Measurements from ENCODE around the gene C14orf119.

Gene C14orf119

DNA sequence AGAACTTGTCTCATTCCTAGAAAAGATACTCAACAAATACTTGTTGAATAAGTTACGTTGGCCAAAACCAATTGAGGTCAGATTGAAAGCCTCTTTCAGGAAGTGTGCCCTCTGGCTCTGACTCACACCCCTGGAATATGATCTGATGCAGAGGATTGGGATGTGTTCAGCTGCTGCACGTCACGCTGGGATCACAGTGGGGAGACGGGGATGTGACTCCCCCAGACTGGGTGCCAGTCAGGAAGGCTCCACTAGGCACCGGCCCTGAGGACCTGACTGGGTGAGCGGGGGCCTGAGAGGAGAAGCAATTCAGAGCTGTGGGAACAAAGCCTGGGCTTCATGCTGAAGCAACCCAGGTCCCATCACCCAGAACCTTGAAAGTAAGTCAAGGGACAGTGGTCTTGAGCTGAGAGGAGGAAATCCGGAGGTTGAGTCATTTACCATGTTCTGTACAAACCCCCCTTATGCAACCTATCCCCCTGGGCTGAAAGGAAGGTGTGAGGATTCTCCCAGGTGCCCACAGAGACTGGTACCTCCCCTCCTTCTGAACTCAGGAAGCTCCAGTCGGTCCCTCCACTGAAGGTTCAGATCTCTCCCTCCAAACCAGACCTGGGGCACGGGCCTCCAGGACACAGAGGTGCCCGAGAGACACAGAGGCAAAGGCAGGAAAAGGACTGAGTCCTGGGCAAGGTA is 19.9 kb downstream of the C14orf119 start:
- H3K36me3 ChIP-seq (ENCODE audit: control insufficient read depth, low read length) = no peaks in the 10 kb centered on the region
- no peaks in the 10 kb centered on the region for H3K9me3 ChIP-seq (ENCODE audit: control insufficient read depth, insufficient read depth, low read length)
- H3K9me2 ChIP-seq (replicated peaks; ENCODE audit: control insufficient read depth, low read length) = no peaks in the 10 kb centered on the region
- H3K79me2 ChIP-seq (ENCODE audit: control insufficient read depth, low read length) = no peaks in the 10 kb centered on the region
- no peak overlapping the region for H3K27ac ChIP-seq (ENCODE audit: low read depth, low read length)
- no peak overlapping the region for H3K4me2 ChIP-seq (ENCODE audit: low read length)
- peaks cover 19% of the 10 kb centered on the region for H3K4me1 ChIP-seq (ENCODE audit: control insufficient read depth, low read length)
- TF ChIP-seq EZH2phosphoT487 (IDR thresholded peaks at IDR 0.05; ENCODE audit: borderline replicate concordance, low read length) = no peak
- TF ChIP-seq, protein P1, sequence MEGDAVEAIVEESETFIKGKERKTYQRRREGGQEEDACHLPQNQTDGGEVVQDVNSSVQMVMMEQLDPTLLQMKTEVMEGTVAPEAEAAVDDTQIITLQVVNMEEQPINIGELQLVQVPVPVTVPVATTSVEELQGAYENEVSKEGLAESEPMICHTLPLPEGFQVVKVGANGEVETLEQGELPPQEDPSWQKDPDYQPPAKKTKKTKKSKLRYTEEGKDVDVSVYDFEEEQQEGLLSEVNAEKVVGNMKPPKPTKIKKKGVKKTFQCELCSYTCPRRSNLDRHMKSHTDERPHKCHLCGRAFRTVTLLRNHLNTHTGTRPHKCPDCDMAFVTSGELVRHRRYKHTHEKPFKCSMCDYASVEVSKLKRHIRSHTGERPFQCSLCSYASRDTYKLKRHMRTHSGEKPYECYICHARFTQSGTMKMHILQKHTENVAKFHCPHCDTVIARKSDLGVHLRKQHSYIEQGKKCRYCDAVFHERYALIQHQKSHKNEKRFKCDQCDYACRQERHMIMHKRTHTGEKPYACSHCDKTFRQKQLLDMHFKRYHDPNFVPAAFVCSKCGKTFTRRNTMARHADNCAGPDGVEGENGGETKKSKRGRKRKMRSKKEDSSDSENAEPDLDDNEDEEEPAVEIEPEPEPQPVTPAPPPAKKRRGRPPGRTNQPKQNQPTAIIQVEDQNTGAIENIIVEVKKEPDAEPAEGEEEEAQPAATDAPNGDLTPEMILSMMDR (IDR thresholded peaks at IDR 0.05; ENCODE audit: low read depth, low read length, poor library complexity, severe bottlenecking) = no peak
- H4K20me1 ChIP-seq (ENCODE audit: control insufficient read depth, insufficient read depth, low read depth, low read length) = no peaks in the 10 kb centered on the region
- H3K27me3 ChIP-seq (ENCODE audit: control insufficient read depth, low read length) = peaks cover 40% of the 10 kb centered on the region
- H3F3A ChIP-seq (ENCODE audit: control insufficient read depth, insufficient read depth) = peaks cover 6% of the 10 kb centered on the region; the same call in 1 of the 2 replicates
- no peak overlapping the region for H3K4me3 ChIP-seq (ENCODE audit: low read length)

GRCh38 chr14:23115918-23116317 is 20.6 kb downstream of the C14orf119 start:
- no peak overlapping the region for H3K4me2 ChIP-seq (ENCODE audit: low read length)
- no peaks in the 10 kb centered on the region for H3K79me2 ChIP-seq (ENCODE audit: control insufficient read depth, low read length)
- H3K27ac ChIP-seq (ENCODE audit: low read depth, low read length) = no peak overlapping the region
- H3K27me3 ChIP-seq (ENCODE audit: control insufficient read depth, low read length) = peaks cover 36% of the 10 kb centered on the region
- no peaks in the 10 kb centered on the region for H3K9me2 ChIP-seq (replicated peaks; ENCODE audit: control insufficient read depth, low read length)
- no peaks in the 10 kb centered on the region for H3K36me3 ChIP-seq (ENCODE audit: control insufficient read depth, low read length)
- H3K9me3 ChIP-seq (ENCODE audit: control insufficient read depth, insufficient read depth, low read length) = no peaks in the 10 kb centered on the region
- H4K20me1 ChIP-seq (ENCODE audit: control insufficient read depth, insufficient read depth, low read depth, low read length) = no peaks in the 10 kb centered on the region
- no peak overlapping the region for H3K4me3 ChIP-seq (ENCODE audit: low read length)
- TF ChIP-seq EZH2phosphoT487 (IDR thresholded peaks at IDR 0.05; ENCODE audit: borderline replicate concordance, low read length) = no peak
- TF ChIP-seq, protein P1 (IDR thresholded peaks at IDR 0.05; ENCODE audit: low read depth, low read length, poor library complexity, severe bottlenecking) = no peak
- H3K4me1 ChIP-seq (ENCODE audit: control insufficient read depth, low read length) = peaks cover 26% of the 10 kb centered on the region
- H3F3A ChIP-seq (ENCODE audit: control insufficient read depth, insufficient read depth) = peaks cover 9% of the 10 kb centered on the region; the same call in 1 of the 2 replicates

DNA sequence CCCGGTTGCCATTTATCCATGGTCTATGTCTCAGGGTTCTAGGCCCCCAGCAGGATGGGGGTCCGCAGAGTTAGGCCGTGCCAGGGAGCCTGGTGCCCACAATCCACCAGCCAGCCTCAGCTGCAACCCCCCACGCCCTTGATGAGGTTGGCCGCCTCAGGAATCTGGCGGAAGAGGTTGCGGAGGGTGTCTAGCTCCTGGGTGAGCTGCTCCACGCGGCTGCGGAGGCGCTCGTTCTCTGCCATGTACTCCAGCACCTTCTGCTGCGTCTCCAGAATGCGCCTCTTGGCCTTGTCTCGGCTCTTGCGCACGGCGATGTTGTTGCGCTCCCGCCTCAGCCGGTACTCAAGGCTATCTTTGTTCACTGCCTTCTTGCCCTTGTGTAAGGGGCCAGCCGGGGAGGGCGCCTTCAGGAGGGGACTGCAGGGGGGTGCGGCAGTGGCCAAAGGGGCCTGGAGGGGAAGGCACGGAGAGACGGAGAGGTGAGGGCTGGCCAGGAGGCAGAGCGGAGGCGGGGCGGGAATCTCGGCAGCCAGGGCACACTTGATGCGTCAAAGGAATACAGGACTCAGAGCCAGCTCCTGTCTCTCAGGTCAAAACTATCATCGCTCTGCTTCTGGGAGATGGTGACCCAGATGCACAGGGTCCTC is 22.2 kb downstream of the C14orf119 start:
- H3K4me1 ChIP-seq (ENCODE audit: control insufficient read depth, low read length) = peaks cover 39% of the 10 kb centered on the region
- TF ChIP-seq, protein P1 (IDR thresholded peaks at IDR 0.05; ENCODE audit: low read depth, low read length, poor library complexity, severe bottlenecking) = no peak
- TF ChIP-seq EZH2phosphoT487 (IDR thresholded peaks at IDR 0.05; ENCODE audit: borderline replicate concordance, low read length) = no peak
- H4K20me1 ChIP-seq (ENCODE audit: control insufficient read depth, insufficient read depth, low read depth, low read length) = no peaks in the 10 kb centered on the region

More for the DNA sequence above, 22.2 kb downstream of the C14orf119 start:
- H3K9me3 ChIP-seq (ENCODE audit: control insufficient read depth, insufficient read depth, low read length) = no peaks in the 10 kb centered on the region
- no peak overlapping the region for H3K4me3 ChIP-seq (ENCODE audit: low read length)
- H3K4me2 ChIP-seq (ENCODE audit: low read length) = no peak overlapping the region
- H3K27ac ChIP-seq (ENCODE audit: low read depth, low read length) = no peak overlapping the region
- H3K27me3 ChIP-seq (ENCODE audit: control insufficient read depth, low read length) = peaks cover 22% of the 10 kb centered on the region
- H3K79me2 ChIP-seq (ENCODE audit: control insufficient read depth, low read length) = no peaks in the 10 kb centered on the region
- H3F3A ChIP-seq (ENCODE audit: control insufficient read depth, insufficient read depth) = peaks cover 9% of the 10 kb centered on the region; the same call in 1 of the 2 replicates
- no peaks in the 10 kb centered on the region for H3K9me2 ChIP-seq (replicated peaks; ENCODE audit: control insufficient read depth, low read length)
- no peaks in the 10 kb centered on the region for H3K36me3 ChIP-seq (ENCODE audit: control insufficient read depth, low read length)
